ENCODE measurements around the gene SMARCE1. TPM values are rescaled to one million over a fixed set of nuclear protein-coding genes. Genes with fewer than 3 reads are reported as not detected.

SMARCE1 gene
- 10 to 100 TPM; 50.4 to 54.9 TPM for total RNA-seq

DNA sequence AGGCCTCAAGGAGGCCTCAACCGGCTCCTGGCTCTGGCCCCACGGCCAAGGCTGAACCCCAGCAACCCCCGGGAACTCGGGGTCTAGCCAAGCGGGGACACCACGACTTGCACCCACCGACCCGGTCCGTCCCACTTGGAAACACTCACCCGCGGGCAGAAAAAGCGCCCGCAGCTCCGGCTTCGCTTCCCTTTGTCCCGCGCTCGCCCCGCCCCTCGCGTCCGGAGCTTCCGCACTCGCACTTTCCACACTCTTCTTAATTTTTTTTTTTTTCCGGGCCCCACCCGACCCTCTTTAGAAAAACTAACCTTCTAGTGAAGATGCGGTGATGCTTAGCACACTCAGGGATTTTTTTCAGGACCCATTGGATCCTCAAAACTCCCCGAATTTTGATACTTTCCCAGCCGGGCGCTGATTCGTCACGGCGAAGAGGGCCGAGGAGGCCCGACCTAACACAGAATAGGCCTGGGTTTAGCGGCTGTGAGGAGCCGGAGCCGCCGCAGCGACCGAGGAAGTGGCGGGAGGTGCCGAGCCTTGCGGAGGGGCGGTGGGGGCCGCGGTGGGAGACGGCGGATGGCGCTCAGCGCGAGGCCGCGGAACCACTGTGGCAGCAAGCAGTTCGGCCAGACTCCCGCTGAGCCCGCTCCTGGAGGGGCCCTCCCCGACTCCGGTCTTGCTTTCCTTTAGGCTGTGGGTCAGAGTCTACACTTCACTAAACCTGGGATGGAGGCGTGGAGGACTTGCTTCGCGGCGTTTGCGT is at the start of gene SMARCE1:
Gene SMARCE1 (minus strand): TSS at position 195 of the 760 bp plus-strand sequence. CDS start 2,016 bp downstream, outside the sequence.
- Histone ChIP-seq H3K36me3 (peaks cover 5% of the 10 kb centered on the region), H3K4me3 (peak within 1 kb of the TSS; percentile 72 to 85), H3K9me3 (no peaks in the 10 kb centered on the region), H3K4me1 (peaks cover 0 to 24% of the 10 kb centered on the region in 2 donors), H3K27me3 (no peaks in the 10 kb centered on the region), H3K27ac (peak within 1 kb of the TSS; percentile 96 to 98)
- TF ChIP-seq, protein P1, sequence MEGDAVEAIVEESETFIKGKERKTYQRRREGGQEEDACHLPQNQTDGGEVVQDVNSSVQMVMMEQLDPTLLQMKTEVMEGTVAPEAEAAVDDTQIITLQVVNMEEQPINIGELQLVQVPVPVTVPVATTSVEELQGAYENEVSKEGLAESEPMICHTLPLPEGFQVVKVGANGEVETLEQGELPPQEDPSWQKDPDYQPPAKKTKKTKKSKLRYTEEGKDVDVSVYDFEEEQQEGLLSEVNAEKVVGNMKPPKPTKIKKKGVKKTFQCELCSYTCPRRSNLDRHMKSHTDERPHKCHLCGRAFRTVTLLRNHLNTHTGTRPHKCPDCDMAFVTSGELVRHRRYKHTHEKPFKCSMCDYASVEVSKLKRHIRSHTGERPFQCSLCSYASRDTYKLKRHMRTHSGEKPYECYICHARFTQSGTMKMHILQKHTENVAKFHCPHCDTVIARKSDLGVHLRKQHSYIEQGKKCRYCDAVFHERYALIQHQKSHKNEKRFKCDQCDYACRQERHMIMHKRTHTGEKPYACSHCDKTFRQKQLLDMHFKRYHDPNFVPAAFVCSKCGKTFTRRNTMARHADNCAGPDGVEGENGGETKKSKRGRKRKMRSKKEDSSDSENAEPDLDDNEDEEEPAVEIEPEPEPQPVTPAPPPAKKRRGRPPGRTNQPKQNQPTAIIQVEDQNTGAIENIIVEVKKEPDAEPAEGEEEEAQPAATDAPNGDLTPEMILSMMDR (IDR thresholded peaks at IDR 0.05) = no peak
- peak; percentile 72 for DNase-seq (ENCODE audit: low spot score)

DNA sequence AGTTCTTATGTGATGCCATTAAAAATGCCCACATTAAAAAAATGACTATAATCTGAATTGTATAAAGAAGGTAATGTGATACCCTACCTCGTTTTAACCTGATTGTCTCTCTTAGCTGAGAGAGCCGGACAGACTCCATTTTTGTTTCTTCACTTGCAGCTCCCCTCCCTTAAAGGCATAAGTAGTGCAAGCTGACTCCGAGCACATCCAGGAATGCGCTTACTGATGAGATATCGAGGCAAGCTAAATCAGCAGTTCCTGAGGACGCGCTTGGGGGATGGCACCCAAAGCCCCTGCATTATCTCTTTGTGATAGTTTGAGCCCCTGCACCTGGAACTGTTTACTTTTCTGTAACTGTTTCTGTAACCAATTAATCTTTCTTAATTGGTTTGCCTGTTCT is 49.7 kb upstream of the SMARCE1 start:
- Histone ChIP-seq H3K4me1 (no peaks in the 10 kb centered on the region), H3K4me3 (no peak overlapping the region), H3K36me3 (no peaks in the 10 kb centered on the region), H3K9me3 (no peaks in the 10 kb centered on the region), H3K27me3 (no peaks in the 10 kb centered on the region), H3K27ac (no peak overlapping the region)
- no peak for DNase-seq (ENCODE audit: low spot score)
- TF ChIP-seq, protein P1 (IDR thresholded peaks at IDR 0.05) = no peak

DNA sequence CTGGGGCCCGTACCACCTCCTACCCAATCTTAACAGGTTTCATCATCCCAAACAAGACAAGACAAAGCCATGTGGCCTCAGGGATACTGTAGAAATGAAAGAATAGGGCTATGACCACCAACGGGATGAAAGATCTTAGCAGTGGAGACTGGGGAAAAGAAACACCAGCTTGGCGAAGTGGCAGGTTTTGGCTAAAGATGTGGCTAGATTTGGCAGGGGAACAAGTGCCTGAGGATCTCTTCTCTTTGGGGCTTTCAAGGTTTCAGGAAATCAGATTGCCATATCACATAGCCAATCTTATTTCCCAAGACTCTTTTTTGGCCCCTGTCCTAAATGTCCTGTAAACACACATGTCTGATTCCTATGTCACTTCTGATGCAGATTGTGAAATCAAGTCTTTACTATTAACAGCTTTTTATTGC is 49.0 kb upstream of the SMARCE1 start:
- TF ChIP-seq, protein P1 (IDR thresholded peaks at IDR 0.05) = no peak
- Histone ChIP-seq H3K27ac (no peak overlapping the region), H3K36me3 (no peaks in the 10 kb centered on the region), H3K4me3 (no peak overlapping the region), H3K9me3 (no peaks in the 10 kb centered on the region), H3K27me3 (no peaks in the 10 kb centered on the region), H3K4me1 (no peaks in the 10 kb centered on the region)
- no peak for DNase-seq (ENCODE audit: low spot score)

DNA sequence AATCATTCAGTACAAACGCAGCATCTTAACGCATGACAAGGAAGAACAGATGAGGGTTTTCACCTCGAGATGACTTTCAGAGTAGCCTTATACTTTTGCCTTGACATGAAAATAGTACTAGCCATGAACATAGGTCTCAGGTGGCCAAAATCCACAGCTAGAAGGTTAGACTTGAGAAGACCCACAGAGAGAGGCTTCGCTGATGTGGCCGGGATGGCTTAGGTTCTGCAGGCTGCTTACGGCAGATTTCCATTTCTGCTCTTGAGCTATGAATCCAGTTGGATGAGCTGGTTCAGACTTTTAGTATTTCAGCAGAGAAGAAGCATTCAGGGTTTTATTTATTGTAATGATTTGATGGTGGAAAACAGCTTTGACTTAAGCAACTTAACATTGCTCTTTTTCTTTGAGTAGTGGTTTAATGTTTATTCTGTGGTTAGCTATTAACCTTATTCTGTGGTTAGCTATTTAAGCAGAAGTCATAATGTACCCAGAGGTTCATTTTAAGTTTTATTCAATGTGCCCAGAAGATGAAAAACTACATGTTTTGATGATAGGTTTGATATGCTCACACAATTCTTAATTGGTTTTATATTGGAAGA is 48.4 kb upstream of the SMARCE1 start:
- H3K9me3 ChIP-seq = no peaks in the 10 kb centered on the region
- H3K4me1 ChIP-seq = no peaks in the 10 kb centered on the region
- no peaks in the 10 kb centered on the region for H3K36me3 ChIP-seq
- no peaks in the 10 kb centered on the region for H3K27me3 ChIP-seq
- DNase-seq (ENCODE audit: low spot score) = no peak
- H3K27ac ChIP-seq = no peak overlapping the region
- TF ChIP-seq, protein P1 (IDR thresholded peaks at IDR 0.05) = no peak
- H3K4me3 ChIP-seq = no peak overlapping the region

DNA sequence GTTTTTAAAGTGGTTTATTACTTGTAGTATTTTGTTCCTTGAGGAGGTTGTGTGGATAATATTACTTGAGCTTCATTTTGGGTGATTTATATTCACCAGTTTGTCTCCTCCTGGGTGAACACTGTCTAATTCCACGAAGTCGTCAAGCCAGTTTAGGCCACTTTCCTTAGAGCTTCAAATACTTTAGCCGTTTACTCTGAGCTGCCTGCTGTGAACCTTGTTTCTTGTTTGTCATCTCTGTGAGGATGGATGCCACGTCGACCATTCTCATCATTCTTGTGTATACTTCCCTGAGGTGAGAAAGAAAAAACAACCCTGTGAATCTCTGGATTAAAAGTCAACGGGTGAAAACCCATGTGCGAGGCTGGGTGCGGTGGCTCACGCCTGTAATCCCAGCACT is 47.0 kb upstream of the SMARCE1 start:
- DNase-seq (ENCODE audit: low spot score) = no peak
- no peak overlapping the region for H3K27ac ChIP-seq
- no peaks in the 10 kb centered on the region for H3K36me3 ChIP-seq
- H3K27me3 ChIP-seq = no peaks in the 10 kb centered on the region
- TF ChIP-seq, protein P1 (IDR thresholded peaks at IDR 0.05) = no peak
- H3K4me3 ChIP-seq = no peak overlapping the region
- no peaks in the 10 kb centered on the region for H3K4me1 ChIP-seq
- no peaks in the 10 kb centered on the region for H3K9me3 ChIP-seq

All from right atrium auricular region (tissue), 2 donors.